LNCAP (cell line): ENCODE measurements around the gene KRTAP4-6.

Source experiments
- TF ChIP-seq, protein P1 (sequence below): fragments of 450-650 bp; IDR thresholded peaks from 2 replicates; pipeline ENCODE4 v1.5.1; 2017; ENCODE audit warnings: mild to moderate bottlenecking

The KRTAP4-6 gene

DNA sequence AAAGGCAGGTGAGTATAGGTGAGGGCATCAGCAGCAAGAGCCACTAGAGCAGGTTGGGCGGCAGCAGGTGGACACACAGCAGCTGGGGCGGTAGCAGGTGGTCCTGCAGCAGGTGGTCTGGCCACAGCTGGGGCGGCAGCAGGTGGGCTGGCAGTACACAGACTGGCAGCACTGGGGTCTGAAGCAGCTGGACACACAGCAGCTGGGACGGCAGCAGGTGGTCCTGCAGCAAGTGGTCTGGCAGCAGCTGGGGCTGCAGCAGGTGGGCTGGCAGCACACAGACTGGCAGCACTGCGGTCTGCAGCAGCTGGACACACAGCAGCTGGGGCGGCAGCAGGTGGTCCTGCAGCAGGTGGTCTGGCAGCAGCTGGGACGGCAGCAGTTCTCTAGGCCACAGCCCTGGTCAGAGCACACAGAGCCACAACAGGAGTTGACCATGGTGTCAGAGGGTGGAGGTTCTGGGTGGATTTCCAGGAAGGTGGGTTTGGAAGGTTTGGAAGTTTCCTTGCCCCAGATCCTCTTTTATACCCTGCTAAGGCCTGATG lies 37.5 kb upstream of the KRTAP4-6 start, which contains the start of gene KRTAP4-2:
Gene KRTAP4-2 (minus strand): TSS at position 495 of the 545 bp plus-strand sequence. CDS start 57 bp downstream, at position 438.
- TF ChIP-seq, protein P1, sequence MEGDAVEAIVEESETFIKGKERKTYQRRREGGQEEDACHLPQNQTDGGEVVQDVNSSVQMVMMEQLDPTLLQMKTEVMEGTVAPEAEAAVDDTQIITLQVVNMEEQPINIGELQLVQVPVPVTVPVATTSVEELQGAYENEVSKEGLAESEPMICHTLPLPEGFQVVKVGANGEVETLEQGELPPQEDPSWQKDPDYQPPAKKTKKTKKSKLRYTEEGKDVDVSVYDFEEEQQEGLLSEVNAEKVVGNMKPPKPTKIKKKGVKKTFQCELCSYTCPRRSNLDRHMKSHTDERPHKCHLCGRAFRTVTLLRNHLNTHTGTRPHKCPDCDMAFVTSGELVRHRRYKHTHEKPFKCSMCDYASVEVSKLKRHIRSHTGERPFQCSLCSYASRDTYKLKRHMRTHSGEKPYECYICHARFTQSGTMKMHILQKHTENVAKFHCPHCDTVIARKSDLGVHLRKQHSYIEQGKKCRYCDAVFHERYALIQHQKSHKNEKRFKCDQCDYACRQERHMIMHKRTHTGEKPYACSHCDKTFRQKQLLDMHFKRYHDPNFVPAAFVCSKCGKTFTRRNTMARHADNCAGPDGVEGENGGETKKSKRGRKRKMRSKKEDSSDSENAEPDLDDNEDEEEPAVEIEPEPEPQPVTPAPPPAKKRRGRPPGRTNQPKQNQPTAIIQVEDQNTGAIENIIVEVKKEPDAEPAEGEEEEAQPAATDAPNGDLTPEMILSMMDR, result no peak

DNA sequence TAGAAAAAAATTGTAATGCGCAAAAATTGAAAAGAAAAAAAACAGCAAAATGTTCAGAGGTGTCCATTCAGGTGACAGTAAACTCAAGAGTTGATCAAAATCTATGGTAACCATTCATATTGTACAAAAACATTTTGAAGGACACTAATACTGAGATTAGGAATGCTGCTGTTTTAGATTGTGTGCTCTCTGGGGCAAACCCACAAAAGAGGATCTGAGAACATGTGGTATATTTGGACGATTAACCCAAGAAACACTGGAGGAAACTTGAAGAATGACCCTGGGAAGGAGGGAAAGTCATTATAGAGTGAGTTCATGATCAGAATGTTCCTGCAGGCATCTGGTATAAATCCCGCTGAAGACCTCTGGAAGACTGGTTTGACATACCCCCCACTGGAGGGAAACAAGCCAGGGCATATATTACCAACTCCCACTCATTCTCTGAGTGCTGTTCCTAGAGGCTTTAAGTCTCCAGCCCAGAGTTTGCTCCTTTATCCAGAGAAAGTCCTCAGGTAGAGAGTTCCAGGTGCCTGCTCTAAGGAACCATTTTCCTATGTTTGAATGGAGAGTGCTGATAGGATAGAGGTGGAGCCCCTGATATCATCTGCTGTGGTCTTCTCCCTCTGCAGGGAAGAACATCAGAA lies 36.5 kb upstream of the KRTAP4-6 start:
- TF ChIP-seq, protein P1, result no peak

DNA sequence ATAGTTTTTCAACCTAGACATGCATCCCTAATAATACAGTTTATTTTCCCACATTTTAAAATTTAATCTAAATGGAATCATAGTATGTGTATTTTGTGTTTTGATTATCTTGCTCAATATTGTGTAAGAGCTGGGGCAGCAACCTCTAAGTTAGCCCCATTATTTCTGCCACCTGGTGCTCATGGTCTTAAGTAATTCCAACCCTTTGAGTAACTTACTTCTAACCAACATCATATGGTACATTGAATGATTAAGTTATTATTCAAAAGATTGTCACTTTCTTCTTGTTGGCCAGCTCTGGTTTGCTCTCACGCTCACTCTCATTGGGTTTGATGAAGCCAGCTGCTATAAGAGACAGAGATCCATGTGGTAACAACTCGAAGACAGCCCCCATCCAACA lies 31.5 kb upstream of the KRTAP4-6 start:
- TF ChIP-seq, protein P1, result no peak

DNA sequence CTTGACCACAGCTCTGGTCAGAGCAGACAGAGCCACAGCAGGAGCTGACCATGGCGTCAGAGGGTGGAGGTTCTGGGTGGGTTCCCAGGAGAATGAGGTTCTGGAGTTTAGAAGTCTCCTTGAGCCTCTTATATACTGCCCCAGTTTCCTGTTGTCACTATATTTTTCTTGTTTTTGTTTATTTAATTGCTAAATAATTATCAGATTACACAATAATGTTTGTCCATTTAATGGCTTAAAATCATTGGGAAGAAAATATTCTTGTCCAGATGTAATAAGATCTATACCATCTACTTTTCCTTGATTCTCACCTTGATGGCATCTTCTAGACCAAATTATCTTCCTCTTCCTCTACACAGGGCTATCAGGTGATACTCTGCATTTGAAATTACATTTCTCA lies 27.8 kb upstream of the KRTAP4-6 start, which contains the start of gene KRTAP4-3:
Gene KRTAP4-3 (minus strand): TSS at position 101 of the 400 bp plus-strand sequence. CDS start 49 bp downstream, at position 52.
- TF ChIP-seq, protein P1, result no peak

DNA sequence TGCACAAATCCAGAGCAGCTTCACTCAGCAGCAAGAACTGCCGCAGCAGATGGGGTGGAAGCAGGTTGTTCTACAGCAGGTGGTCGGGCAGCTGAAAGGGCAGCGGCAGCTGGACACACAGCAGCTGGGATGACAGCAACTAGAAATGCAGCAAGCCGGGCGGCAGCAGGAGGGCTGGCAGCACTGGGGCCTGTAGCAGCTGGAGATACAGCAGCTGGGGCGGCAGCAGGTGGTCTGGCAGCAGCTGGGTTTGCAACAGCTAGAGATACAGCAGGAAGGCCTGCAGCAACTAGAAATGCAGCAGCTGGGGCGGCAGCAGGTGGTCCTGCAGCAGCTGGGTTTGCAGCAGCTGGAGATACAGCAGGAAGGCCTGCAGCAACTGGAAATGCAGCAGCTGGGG lies 27.2 kb upstream of the KRTAP4-6 start:
- TF ChIP-seq, protein P1, result no peak

DNA sequence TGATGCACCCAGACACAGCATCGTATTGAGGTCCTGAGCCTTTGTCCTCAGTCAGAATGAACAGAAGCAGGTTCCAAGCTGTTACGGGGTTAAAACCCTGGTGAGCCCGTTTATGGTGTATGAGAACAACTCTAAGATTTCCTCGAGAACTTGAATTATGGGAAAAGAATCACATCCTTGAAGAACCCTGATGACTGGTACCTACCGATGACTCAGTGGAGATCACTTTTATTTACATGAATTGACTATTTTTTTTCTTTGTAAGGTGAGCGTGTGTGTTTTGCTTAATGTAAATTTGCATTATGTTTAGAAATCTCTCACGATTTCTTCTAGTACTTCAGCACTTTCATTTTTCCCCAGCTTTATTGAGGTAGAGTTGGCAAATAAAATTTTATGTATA lies 23.5 kb upstream of the KRTAP4-6 start:
- TF ChIP-seq, protein P1, result no peak

DNA sequence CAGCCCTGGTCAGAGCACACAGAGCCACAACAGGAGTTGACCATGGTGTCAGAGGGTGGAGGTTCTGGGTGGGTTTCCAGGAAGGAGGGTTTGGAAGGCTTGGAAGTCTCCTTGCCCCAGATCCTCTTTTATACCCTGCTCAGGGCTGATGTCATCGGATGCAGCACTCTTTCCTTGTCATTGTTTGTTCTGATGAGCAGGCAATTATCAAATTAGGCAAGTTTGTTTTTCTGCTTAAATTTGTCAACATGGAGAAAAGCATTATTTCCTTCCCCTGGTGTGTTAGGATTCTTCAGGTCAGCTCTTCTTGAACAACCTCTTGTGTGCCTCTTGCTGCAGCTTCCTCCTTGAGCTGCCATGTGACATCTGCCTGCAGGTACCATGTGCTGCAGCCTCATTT lies 20.3 kb upstream of the KRTAP4-6 start, which contains the start of gene KRTAP4-4:
Gene KRTAP4-4 (minus strand): TSS at position 101 of the 400 bp plus-strand sequence. CDS start 57 bp downstream, at position 44.
- TF ChIP-seq, protein P1, result no peak
